ENCODE measurements around the gene OLA1. TPM values are rescaled to one million over a fixed set of nuclear protein-coding genes. Genes with fewer than 3 reads are reported as not detected.

Gene OLA1
- polyA plus RNA-seq, 3 donors: 24.9 to 72.3 (median 71.9) TPM

DNA sequence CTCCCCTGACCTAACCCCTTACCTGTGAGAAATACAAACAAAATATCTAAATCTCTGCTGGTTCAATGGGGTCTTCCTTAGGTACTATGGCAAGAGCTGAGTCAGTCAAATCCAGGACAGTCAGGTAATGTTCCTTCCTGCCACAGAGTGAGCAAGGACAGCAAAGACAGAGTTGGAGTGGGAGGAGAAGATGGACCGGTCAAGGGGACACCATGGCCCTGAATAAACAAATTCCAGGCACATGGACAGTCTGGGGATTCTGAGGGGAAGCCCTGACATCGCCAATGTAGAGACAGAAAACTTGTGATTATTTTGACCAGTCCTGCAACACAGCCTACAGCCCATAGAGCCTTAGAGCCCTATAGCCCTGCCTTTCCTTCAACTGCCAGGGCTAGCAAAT is 42.8 kb downstream of the OLA1 start:
- no peak overlapping the region for H3K27ac Mint-ChIP-seq
- Histone ChIP-seq H3K4me1 (ENCODE audit: control insufficient read depth in 1 of 2, insufficient read depth in 2 of 2, low read length in 2 of 2) (no peaks in the 10 kb centered on the region), H4K20me1 (ENCODE audit: insufficient read depth, low read length) (no peaks in the 10 kb centered on the region)

DNA sequence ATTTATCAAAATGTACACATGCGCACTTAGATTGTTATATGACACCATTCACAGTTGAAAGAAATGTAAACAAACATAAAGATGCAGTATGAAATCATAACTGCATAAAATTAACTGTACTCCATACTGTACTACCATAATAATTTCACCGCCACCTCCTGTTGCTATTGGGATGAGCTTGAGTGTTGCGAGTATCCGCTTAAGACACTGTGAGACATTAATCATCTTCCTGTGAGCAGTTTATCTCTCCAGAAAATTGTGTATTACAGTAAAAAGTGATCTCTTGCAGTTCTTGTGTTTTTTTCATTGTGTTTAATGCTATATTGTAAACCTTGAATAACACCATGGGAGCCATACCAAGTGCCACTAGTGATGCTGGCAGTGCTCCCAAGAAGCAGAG is 46.1 kb downstream of the OLA1 start:
- H3K36me3 Mint-ChIP-seq: peaks cover 5 to 17% of the 10 kb centered on the region in 2 donors
- Histone ChIP-seq H3K4me3 (replicated peaks in 1 of 3; ENCODE audit: low read depth in 2 of 3, low read length in 3 of 3) (no peak overlapping the region), H3K79me2 (ENCODE audit: insufficient read depth, low read length) (peaks cover 2% of the 10 kb centered on the region), H3K27ac (ENCODE audit: low read depth in 1 of 2, low read length in 2 of 2) (no peak overlapping the region), H2AFZ (ENCODE audit: insufficient read depth, low read depth, low read length, poor library complexity, severe bottlenecking) (no peak overlapping the region), H3K27me3 (ENCODE audit: control insufficient read depth in 2 of 2, insufficient read depth in 2 of 2, low read length in 2 of 2) (no peaks in the 10 kb centered on the region), H3K36me3 (replicated peaks in 1 of 2; ENCODE audit: control insufficient read depth in 1 of 2, insufficient read depth in 2 of 2, low read length in 2 of 2) (no peaks in the 10 kb centered on the region), H3K4me2 (replicated peaks; ENCODE audit: extremely low read depth, low read length, poor library complexity, severe bottlenecking) (no peak overlapping the region), H4K20me1 (ENCODE audit: insufficient read depth, low read length) (no peaks in the 10 kb centered on the region), H3K9ac (ENCODE audit: insufficient read depth, low read length, poor library complexity, severe bottlenecking) (no peak overlapping the region), H3K4me1 (ENCODE audit: control insufficient read depth in 1 of 2, insufficient read depth in 2 of 2, low read length in 2 of 2) (no peaks in the 10 kb centered on the region), H3K9me3 (replicated peaks in 1 of 2; ENCODE audit: control insufficient read depth in 1 of 2, insufficient read depth in 1 of 2, low read length in 2 of 2) (no peaks in the 10 kb centered on the region)
- intact Hi-C loops (cut with micrococcal nuclease): no loop called here
- no peaks in the 10 kb centered on the region for H3K4me1 Mint-ChIP-seq
- peaks cover 0 to 1% (median 1%) of the 10 kb centered on the region in 3 donors for H3K27me3 Mint-ChIP-seq (ENCODE audit: low read depth in 3 of 3)
- TF ChIP-seq, protein P1, sequence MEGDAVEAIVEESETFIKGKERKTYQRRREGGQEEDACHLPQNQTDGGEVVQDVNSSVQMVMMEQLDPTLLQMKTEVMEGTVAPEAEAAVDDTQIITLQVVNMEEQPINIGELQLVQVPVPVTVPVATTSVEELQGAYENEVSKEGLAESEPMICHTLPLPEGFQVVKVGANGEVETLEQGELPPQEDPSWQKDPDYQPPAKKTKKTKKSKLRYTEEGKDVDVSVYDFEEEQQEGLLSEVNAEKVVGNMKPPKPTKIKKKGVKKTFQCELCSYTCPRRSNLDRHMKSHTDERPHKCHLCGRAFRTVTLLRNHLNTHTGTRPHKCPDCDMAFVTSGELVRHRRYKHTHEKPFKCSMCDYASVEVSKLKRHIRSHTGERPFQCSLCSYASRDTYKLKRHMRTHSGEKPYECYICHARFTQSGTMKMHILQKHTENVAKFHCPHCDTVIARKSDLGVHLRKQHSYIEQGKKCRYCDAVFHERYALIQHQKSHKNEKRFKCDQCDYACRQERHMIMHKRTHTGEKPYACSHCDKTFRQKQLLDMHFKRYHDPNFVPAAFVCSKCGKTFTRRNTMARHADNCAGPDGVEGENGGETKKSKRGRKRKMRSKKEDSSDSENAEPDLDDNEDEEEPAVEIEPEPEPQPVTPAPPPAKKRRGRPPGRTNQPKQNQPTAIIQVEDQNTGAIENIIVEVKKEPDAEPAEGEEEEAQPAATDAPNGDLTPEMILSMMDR (IDR thresholded peaks at IDR 0.05): no peak
- peaks cover 0 to 1% (median 0%) of the 10 kb centered on the region in 7 donors for H3K9me3 Mint-ChIP-seq
- DNase-seq: no peak
- no peak overlapping the region for H3K4me3 Mint-ChIP-seq
- WGBS (ENCODE audit: insufficient coverage): no CpG with 5 or more reads among the region's 4 CpGs
- H3K27ac Mint-ChIP-seq: no peak overlapping the region

More for the DNA sequence above, 42.8 kb downstream of the OLA1 start:
- Mint-ChIP-seq H3K9me3 (peaks cover 0 to 1% (median 0%) of the 10 kb centered on the region in 7 donors), H3K27me3 (ENCODE audit: low read depth in 3 of 3) (peaks cover 0 to 1% (median 0%) of the 10 kb centered on the region in 3 donors), H3K36me3 (peaks cover 12 to 20% of the 10 kb centered on the region in 2 donors), H3K4me1 (no peaks in the 10 kb centered on the region), H3K4me3 (no peak overlapping the region)
- intact Hi-C loops (cut with micrococcal nuclease): no loop called here
- Histone ChIP-seq H3K4me3 (replicated peaks in 1 of 3; ENCODE audit: low read depth in 2 of 3, low read length in 3 of 3) (no peak overlapping the region), H3K79me2 (ENCODE audit: insufficient read depth, low read length) (no peaks in the 10 kb centered on the region), H2AFZ (ENCODE audit: insufficient read depth, low read depth, low read length, poor library complexity, severe bottlenecking) (no peak overlapping the region), H3K4me2 (replicated peaks; ENCODE audit: extremely low read depth, low read length, poor library complexity, severe bottlenecking) (no peak overlapping the region), H3K9ac (ENCODE audit: insufficient read depth, low read length, poor library complexity, severe bottlenecking) (no peak overlapping the region), H3K9me3 (replicated peaks in 1 of 2; ENCODE audit: control insufficient read depth in 1 of 2, insufficient read depth in 1 of 2, low read length in 2 of 2) (no peaks in the 10 kb centered on the region), H3K36me3 (replicated peaks in 1 of 2; ENCODE audit: control insufficient read depth in 1 of 2, insufficient read depth in 2 of 2, low read length in 2 of 2) (peaks cover 0 to 1% of the 10 kb centered on the region in 2 donors), H3K27ac (ENCODE audit: low read depth in 1 of 2, low read length in 2 of 2) (no peak overlapping the region), H3K27me3 (ENCODE audit: control insufficient read depth in 2 of 2, insufficient read depth in 2 of 2, low read length in 2 of 2) (no peaks in the 10 kb centered on the region)
- WGBS (ENCODE audit: insufficient coverage): 80% methylated on average over 1 of the region's 2 CpGs
- TF ChIP-seq, protein P1 (IDR thresholded peaks at IDR 0.05): no peak
- no peak for DNase-seq
